ENCODE measurements around the gene PRPH. TPM values are rescaled to one million over a fixed set of nuclear protein-coding genes. Genes with fewer than 3 reads are reported as not detected.
"Not testable (repeated sequence)": the region's sequence is repeated elsewhere in the genome, so short reads cannot be mapped to it uniquely, and the experiment has no call there.

PRPH gene
- polyA plus RNA-seq, 3 donors: 0.43 to 2.4 (median 2.1) TPM

DNA sequence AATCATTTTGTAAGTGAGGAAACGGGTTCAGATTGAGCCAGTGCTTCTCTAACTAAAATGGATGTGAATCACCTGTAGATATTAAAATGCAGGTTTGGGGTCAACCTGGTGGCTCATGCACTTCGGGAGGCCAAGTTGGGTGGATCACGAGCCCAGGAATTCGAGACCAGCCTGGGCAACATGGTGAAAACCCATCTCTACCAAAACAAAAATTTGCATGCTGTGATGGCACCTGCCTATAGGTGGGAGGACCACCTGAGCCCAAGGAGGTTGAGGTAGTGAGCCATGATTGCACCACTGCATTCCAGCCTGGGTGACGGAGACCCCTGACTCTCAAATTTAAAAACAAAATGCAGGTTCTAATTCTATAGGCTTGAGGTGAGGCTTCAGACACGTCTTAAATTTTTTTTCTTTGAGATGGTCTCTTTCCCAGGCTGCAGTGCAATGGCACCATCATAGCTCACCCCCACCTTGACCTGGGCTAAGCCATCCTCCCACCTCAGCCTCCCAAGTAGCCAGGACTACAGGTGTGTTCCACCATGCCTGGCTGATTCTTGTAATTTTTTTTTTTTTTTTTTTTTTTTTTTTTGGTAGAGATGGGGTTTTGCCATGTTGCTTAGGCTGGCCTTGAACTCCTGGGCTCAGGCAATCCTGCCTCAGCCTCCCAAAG lies 21.1 kb upstream of the PRPH start:
- H3K27ac ChIP-seq (ENCODE audit: low read depth, low read length): no peak overlapping the region
- WGBS, 3 donors: 91 to 95% (median 95%) methylated on average over 6 of the region's 6 CpGs

DNA sequence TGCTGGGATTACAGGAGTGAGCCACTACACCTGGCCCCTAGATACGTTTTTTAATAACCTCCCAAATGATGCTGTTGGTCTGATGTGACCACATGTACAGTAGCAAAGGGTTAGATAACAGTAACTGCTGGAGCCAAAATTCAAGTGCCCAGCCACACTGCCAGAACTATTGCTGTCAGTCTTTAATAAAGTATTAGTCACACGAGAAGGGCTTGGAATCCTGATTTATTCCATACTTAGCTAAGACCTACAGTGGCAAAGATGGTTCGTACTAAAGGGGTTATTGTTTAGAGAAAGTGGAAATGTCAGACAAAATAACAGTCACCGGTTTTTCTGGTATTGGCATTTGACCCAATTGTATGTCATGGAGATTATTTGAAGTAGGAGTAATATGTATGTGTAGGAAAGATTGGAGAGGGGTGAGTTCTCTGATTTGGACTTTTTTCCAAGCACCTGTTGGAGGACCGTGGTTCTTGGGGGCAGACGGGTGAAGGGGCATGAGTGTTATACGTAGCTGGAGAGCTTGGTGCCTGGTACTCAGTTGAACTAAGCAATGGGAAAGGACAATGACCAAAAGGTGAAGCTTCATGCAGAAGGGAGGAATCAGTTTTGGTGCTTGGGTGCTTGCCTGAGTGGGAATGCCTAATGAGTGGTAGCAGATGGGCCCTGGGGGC lies 20.4 kb upstream of the PRPH start:
- 79 to 87% (median 81%) methylated on average over 7 of the region's 7 CpGs for WGBS, 3 donors
- H3K27ac ChIP-seq (ENCODE audit: low read depth, low read length): no peak overlapping the region

DNA sequence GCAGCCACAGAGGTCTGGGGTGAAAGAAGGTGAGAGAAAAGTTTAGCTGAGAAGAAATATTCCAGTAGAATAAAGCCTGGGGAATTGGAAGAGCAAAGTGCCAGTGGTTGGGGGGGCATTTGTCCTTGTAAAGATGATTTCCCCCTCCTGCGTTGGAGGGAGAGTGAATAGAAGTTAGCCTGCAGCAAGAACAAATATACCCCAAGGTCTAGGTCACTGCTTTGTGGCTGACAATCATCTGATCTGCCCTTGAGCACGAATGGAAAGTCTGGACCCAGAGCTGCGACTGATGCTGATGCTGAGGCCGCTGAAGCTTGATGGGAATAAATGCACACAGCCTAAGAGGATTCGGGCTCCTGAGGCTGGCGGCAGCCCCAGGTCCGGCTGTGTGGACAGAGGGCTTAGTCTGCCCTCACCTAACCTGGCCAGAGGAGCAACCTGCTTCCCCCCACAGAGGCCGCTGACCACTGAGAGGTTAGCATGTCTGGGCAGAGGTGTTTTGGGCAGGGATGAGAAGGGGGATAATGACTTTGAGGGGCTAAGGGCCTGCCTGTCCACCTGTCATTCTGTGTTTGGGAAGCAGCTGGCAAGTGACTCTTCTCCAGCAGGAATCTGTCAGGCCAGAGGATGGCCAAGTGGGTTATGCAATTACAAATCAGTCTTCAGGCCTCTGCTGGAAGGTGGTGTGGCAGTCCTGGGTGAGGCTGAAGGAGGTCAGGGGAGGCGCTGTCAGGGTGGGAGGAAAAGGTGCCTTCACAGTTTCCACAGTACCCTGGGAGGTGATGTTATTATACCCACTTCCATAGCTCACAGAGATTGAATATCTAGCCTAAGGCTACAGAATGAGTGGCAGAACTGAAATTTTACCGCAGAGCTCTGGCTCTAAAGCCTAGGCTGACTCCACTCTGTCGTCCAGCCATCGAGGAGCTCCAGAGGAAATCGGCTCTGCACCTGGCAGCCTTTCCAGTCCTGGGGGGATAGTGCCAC lies 18.4 kb upstream of the PRPH start:
- no peak overlapping the region for H3K27ac ChIP-seq (ENCODE audit: low read depth, low read length)
- 67 to 83% (median 80%) methylated on average over 13 of the region's 13 CpGs for WGBS, 3 donors

GRCh38 chr12:49277466-49277865 lies 17.5 kb upstream of the PRPH start:
- no peak overlapping the region for H3K27ac ChIP-seq (ENCODE audit: low read depth, low read length)
- WGBS, 3 donors: 95 to 97% (median 96%) methylated on average over 7 of the region's 7 CpGs

DNA sequence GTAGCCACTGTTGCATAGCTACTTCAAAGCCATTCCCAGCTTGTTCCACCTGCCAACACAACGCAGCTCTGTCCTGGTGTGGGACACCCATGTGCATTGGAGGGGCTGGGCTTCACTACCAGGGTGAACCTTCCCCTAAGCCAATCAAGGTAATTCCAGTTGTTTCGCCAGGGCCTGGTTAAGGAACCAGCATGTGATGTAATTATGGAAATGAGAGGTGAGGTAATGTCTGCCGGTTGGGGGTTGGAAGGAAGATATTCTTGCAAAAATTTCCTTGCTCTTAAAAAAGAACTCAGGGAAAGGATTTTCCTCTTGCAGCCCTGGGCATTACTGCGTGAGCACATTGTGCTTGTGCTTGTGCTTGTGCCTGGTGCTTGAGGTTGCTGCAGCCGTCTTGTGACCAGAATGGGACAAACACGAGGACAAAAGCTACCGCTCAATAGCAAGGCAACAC lies 15.2 kb upstream of the PRPH start:
- 32 to 66% (median 42%) methylated on average over 7 of the region's 7 CpGs for WGBS, 3 donors
- no peak overlapping the region for H3K27ac ChIP-seq (ENCODE audit: low read depth, low read length)

DNA sequence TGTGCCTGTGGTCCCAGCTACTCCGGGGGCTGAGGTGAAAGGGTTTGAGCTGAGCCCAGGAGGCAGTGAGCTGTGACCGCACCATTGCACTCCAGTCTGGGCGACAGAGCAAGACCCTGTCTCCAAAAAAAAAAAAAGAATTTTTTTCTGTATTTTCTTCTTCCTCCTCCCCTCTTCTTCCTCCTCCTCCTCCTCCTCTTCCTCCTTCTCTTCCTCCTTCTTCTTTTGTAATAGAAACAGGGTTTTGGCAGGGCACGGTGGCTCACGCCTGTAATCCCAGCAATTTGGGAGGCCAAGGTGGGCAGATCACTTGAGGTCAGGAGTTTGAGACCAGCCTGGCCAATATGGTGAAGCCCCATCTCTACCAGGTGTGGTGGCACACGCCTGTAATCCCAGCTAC lies 14.4 kb upstream of the PRPH start:
- H3K27ac ChIP-seq (ENCODE audit: low read depth, low read length): not testable (repeated sequence)
- 72 to 90% (median 84%) methylated on average over 6 of the region's 6 CpGs for WGBS, 3 donors

- no peak overlapping the region for H3K27ac ChIP-seq (ENCODE audit: low read depth, low read length)
- 77 to 87% (median 81%) methylated on average over 5 of the region's 5 CpGs for WGBS, 3 donors
These were observed 12.6 kb upstream of the PRPH start for GRCh38 chr12:49282302-49282701.

GRCh38 chr12:49282740-49283375 lies 12.1 kb upstream of the PRPH start:
- 81 to 98% (median 86%) methylated on average over 1 to 2 of the region's 6 CpGs for WGBS, 3 donors
- not testable (repeated sequence) for H3K27ac ChIP-seq (ENCODE audit: low read depth, low read length)

GRCh38 chr12:49283541-49284429 lies 11.2 kb upstream of the PRPH start:
- WGBS, 3 donors: 78 to 85% (median 80%) methylated on average over 23 to 25 of the region's 25 CpGs
- no peak overlapping the region for H3K27ac ChIP-seq (ENCODE audit: low read depth, low read length)

DNA sequence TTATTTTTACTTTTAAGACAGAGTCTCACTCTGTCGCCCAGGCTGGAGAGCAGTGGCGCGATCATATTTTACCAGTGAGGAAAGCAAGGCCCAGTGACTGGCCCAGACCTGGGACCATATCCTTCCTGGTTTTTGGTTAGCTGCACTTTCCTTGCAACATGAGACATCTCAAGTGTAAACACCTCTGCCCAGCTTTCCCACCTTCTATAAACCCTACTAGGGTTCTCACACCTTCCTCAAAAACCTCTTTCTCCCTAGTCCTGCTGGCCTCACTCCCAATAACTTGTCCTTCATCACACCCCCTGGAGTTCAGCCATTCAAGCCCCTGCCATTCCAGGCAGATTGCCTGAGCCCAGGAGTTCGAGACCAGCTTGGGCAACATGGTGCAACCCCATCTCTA lies 10.3 kb upstream of the PRPH start:
- WGBS, 3 donors: 77 to 90% (median 85%) methylated on average over 4 of the region's 4 CpGs
- H3K27ac ChIP-seq (ENCODE audit: low read depth, low read length): no peak overlapping the region

DNA sequence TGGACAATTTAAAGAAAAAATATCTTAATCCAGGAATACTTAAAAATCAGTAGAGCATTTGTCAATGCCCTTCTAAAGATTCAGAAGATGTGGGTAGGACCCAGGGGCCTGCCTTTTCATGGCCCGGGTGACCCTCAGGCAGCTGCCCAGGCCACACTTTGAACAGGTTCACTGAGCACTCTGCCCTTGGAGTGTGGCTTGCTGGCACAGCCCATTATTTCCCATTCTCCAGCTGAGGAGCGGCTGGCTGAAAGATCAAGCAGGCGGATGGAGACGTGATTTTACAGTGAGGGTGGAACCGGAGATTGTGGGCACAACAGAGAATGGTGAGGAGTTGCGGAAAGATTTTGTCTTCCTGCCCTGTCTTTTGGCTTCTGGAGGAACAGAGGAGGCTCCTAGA lies 7.1 kb upstream of the PRPH start:
- WGBS, 3 donors: 40 to 61% (median 59%) methylated on average over 6 of the region's 6 CpGs
- H3K27ac ChIP-seq (ENCODE audit: low read depth, low read length): no peak overlapping the region

GRCh38 chr12:49288412-49288853 lies 6.5 kb upstream of the PRPH start:
- WGBS, 3 donors: 8 to 11% (median 11%) methylated on average over 11 of the region's 11 CpGs
- H3K27ac ChIP-seq (ENCODE audit: low read depth, low read length): no peak overlapping the region

DNA sequence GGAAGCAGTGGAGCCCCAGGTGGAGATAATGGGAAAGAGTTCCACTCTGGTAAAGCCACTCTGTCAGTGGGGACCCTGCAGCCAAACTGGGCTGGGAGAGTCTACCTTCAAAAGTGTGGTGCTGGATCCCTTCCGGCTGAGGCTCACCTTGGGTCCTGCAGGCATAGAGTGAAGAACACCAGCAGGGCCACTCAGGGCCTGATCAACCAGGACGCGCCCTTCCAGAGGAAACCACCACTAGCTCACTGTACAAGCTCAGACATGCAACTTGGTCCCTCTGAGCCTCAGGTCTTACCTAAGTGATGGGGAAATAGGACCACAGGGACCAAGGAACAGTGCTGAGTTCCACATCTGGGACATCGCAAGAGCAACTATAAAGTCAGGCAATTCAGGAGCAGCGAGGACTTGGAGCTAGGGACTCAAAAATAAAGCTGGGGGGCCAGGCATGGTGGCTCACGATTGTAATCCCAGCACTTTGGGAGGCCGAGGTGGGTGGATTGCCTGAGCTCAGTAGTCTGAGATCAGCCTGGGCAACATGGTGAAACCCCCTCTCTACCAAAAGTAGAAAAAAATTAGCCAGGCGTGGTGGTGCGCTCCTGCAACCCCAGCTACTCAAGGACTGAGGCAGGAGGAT lies 5.9 kb upstream of the PRPH start:
- H3K27ac ChIP-seq (ENCODE audit: low read depth, low read length): no peak overlapping the region
- WGBS, 3 donors: 75 to 83% (median 80%) methylated on average over 9 of the region's 9 CpGs

DNA sequence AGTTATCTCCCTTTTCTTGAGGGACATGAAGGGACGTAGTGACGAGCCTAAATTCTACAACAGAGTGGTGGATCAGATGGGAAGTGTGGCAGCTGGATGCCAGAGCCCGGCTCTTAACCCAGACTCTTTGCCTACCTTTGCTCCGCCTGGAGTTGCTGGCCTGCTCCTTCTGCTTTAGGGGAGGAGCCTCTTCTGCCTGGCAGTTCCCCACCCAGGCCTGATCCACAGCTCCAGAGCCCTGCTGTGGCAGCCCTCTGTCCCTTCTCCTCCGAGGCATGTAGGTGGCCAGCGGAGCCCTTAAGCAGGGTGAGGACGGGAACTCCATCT lies 2.3 kb upstream of the PRPH start:
- no peak overlapping the region for H3K27ac ChIP-seq (ENCODE audit: low read depth, low read length)
- WGBS, 3 donors: 49 to 80% (median 65%) methylated on average over 7 of the region's 7 CpGs

- 26 to 49% (median 32%) methylated on average over 18 of the region's 18 CpGs for WGBS, 3 donors
- H3K27ac ChIP-seq (ENCODE audit: low read depth, low read length): no peak overlapping the region
These were observed 1.6 kb upstream of the PRPH start for GRCh38 chr12:49293056-49293956.

DNA sequence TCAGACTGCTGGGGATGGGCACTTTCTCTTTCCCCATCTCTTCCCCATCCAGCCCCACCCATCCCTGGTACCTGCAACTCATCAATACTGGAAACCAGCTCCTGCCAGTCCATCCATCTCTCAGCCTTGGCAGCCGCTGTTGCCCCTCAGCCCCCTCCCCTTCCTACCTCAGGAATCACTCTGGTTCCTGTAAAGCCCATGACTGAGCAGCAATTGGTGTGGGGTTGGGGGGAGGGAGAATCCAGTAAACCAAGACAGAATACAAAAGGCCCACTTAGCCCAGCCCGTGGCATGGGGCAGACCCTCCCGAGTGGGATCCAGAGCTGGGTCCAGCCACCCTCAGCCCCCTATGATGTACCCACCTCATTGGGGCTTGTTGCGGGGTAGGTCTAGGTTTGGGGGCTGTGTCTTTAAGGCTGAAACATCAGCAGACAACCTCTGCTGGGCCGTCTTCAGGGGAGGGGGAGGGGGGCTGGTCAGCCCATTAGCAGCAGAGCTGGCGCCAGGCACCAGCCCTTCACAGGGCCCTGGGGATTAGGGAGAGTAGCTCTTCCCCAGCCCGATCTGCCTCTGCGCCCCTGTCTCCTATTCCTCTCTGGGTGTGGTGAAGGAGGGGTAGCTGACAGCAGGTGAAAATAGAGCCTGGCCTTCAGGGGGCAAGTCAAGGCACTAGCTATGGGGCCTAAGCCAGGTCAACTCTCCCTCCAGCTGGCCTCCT lies 702 bp upstream of the PRPH start:
- H3K27ac ChIP-seq (ENCODE audit: low read depth, low read length): no peak overlapping the region
- 68 to 76% (median 69%) methylated on average over 7 to 8 of the region's 8 CpGs for WGBS, 3 donors
